Renal cortex interstitium (tissue), 11 donors: Measurements from ENCODE around the gene NRIP3. TPM values are rescaled to one million over a fixed set of nuclear protein-coding genes. Genes with fewer than 3 reads are reported as not detected.
"Not testable (repeated sequence)": the region's sequence is repeated elsewhere in the genome, so short reads cannot be mapped to it uniquely, and the experiment has no call there.

Experiments used
- DNase-seq, 11 donors: peaks; one replicate each; pipeline ENCODE4 v3.0.0-alpha.2; 2013; ENCODE audit warnings: low read depth in 9 of 11, low spot score in 4 of 11; ENCODE audit errors: extremely low read depth in 1 of 11
- polyA plus RNA-seq, 3 donors: library from polyadenylated mRNA; unstranded; fragments of 120-200 nt; gene quantifications; one replicate each; pipeline ENCODE4 v1.2.1, GENCODE V29; 2013; ENCODE audit not compliant: insufficient read length in 3 of 3

Gene NRIP3
- polyA plus RNA-seq, 3 donors, result 1.1 to 2.4 (median 1.8) TPM

DNA sequence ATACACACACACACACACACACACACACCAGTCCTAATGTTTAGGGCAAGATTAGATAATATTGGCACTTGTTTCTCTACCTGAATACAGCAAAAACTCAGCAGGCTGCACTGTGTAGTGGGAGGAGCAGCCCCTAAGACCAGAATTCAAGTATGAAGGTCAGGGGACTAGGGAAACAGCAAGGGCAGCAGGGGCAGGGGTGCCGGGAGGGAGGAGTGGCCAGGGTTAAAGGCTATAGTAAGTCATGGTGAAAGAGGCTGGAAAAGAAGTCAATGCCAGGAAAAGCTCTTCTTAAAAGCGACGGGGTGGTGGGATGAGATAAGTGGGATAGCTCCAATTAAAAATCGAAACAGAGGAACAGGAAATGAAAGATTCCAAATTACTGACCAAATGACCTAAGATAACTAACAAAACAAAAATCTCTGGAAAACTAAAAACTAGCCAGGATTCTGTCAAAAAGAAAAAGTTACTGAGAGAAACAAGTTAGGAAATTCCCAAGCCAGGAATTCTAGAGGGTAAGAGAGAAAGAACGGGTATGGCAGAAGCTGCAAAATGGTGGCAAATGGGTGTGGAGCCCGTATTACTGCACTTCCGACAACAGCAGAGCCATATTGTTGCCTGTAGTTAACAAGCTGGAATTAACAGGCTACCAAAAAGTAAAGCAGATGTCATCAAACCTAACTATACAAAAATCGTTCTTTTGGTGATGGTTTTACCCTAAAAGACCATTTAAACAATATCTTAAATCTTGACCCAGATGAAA lies 62.3 kb downstream of the NRIP3 start:
- DNase-seq, result no peak

DNA sequence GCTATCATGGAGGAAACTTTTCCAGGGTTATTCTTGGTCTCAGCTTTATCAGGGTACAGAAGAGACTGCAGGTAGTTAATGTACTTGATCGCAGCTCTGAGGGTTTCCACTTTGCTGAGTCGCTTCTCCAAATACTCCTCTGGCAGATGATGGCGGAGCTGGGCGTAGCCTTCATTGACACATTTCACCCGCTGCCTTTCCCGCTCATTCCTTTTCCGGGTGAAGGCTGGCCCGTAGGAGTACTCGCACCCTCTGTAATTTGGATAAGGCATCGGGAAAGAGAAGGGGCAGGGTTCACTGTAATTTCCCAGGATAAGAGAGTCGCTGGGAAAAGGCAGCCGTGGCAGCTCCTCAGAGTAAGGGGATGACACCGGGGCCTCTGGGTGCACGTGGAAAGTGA lies 66.1 kb downstream of the NRIP3 start:
- no peak for DNase-seq

DNA sequence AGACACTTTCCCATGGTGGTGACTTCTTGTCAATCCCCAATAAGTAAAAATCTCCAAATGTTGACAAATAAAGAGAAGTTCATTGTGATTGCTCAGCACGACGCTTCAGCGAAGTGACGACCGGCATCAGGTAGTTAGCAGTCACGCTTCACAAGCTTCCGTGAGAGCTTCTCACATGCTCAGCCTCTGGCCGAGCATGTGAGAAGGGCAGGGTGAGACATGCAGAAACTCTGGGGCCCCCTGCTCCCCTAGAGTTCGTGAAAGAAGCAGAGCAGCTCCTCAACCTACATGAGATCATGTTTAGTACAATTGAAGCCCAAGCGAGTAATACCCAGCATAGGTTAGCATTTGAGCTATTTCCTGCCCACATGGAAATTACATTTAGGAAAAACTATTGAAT lies 66.6 kb downstream of the NRIP3 start:
- DNase-seq, result no peak

DNA sequence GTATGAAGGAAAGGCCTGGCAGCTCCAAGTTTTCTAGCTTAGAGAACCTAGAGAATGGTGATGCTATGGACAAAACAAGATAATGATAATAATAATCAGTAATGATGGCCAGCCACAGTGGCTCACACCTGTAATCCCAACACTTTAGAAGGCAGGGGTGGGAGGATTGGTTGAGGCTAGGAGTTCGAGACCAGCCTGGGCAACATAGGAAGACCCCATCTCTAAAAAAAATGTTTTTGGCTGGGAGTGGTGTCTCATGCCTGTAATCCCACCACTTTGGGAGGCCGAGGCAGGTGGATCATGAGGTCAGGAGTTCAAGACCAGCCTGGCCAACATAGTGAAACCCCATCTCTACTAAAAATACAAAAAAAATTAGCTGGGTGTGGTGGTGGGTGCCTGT lies 68.0 kb downstream of the NRIP3 start:
- not testable (repeated sequence) for DNase-seq

DNA sequence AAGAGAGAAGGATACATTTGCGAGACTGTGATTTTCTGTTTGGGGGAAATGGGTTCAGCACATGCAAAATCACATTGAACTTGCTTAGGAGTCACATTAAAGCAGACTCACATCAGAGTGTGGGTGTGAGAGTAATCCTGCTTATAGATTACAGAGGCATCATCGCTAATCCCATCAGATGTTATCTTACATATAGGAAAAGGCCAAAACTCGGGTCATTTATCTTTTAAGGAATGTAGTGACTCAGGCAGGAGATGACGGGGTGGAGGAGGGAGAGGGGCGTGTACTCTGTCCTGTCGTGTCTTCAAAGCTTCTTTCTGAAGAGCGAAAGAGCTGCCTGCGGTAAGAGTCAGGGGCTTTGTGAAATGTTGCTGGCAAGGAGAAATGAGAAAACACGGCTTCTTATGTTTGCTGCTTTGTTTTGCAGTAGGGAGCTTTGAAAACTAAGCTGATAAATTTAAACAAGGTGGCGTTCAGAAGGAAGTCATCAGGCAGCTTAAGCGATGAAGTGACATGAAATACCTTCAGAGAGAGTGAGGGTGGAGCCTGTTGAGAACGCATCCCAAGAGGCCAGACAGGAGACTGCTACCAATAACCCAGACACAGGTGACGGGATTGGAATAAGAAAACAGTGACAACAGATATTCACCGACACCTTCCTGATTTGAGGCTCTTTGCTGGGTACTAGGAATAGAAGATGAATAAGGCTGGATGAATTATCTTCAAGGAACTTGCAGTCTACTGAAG lies 68.9 kb downstream of the NRIP3 start:
- no peak for DNase-seq

DNA sequence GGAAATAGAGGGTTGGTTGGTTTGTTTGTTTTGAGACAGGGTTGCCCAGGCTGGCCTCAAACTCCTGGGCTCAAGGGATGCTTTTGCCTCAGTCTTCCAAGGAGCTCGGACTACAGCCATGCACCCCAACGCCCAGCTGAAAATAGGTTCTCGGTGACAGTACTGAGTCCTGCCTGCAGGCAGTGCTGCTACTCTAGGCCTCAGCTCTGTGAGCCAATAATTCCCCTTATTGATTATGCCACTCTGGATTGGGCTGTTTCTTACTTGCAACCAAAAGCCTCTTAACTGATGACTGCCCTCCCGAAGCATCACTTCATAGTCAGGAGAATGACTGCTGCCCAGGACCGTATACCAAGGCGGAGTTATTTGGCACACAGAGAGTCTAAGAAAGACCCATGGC lies 69.9 kb downstream of the NRIP3 start:
- DNase-seq, result no peak

DNA sequence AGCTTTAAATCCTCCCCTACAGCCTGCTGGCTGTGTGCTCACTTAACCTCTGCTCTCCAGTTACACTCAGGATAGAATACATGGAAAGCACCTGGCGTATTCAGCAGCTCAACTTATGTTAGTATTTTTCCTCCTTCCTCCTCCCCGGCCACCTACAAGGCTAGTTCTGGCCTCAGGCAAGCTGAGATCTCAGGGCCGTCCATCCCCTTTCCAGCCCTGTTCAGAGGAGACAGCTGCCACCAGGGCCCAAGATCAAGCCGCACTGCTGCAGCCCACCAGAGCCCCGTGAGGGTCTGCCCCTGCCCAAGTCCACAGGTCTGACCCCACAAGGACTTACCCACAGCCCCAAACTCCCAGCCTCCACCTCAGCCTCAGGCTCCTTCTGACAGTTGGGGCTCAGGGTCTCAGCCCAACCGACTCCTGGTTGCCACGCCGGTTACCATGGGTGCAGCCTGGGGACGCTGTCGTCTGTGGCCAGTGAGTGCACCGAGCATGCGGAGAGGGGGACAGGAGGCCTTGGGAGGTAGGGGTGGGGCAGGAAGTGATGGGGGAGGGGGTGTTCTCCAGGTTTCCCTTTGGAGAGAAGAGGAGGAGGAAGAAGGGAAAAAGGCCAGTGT lies 71.1 kb downstream of the NRIP3 start, which contains the start of gene C11orf16:
TSS of gene C11orf16 (minus strand) at position 384 of the 617 bp plus-strand sequence. CDS start 639 bp downstream, outside the sequence.
- DNase-seq, result no peak

Other genes starting within 250 kb of the NRIP3 start
- gene AKIP1, start 92.8 kb downstream of the NRIP3 start, polyA plus RNA-seq, result 10 to 100 TPM; 16.9 to 22.3 (median 19.6) TPM
- gene C11orf16, start 71.1 kb downstream of the NRIP3 start, polyA plus RNA-seq, result under 1 TPM; 0.47 to 0.56 (median 0.56) TPM
- under 1 TPM in 1 of 3 donors, not detected in 2; 0.48 TPM for gene ASCL3, start 61.0 kb downstream of the NRIP3 start, polyA plus RNA-seq
- gene TMEM9B, start 39.6 kb downstream of the NRIP3 start, polyA plus RNA-seq, result 10 to 100 TPM; 54.4 to 61.4 (median 56.6) TPM
- 1 to 10 TPM; 5.3 to 6.6 (median 6.3) TPM for gene SCUBE2, start 87.6 kb upstream of the NRIP3 start, polyA plus RNA-seq